Ascending aorta (tissue), 2 donors: Measurements from ENCODE around the gene CLPSL1. TPM values are rescaled to one million over a fixed set of nuclear protein-coding genes. Genes with fewer than 3 reads are reported as not detected.

Experiments
- DNase-seq, 2 donors: peaks; one replicate each; pipeline ENCODE4 v3.0.0-alpha.2; 2019; ENCODE audit warnings: low spot score in 2 of 2
- H3K27ac ChIP-seq, 2 donors: fragments of 200-600 bp; sonication (generic); one replicate each; pipeline ENCODE4 v1.5.1; 2016 to 2017; ENCODE audit warnings: mild to moderate bottlenecking in 1 of 2
- H3K27me3 ChIP-seq: fragments of 200-600 bp; sonication (generic); one replicate; pipeline ENCODE4 v1.5.1; 2017
- H3K36me3 ChIP-seq, 2 donors: fragments of 200-600 bp; sonication (generic); one replicate each; pipeline ENCODE4 v1.5.1; 2016
- H3K4me1 ChIP-seq, 2 donors: fragments of 200-600 bp; sonication (generic); one replicate each; pipeline ENCODE4 v1.5.1; 2016 to 2017; ENCODE audit warnings: mild to moderate bottlenecking in 1 of 2
- H3K4me3 ChIP-seq, 2 donors: fragments of 200-600 bp; sonication (generic); one replicate each; pipeline ENCODE4 v1.5.1; 2016 to 2017; ENCODE audit warnings: mild to moderate bottlenecking in 1 of 2
- H3K9me3 ChIP-seq, 2 donors: fragments of 200-600 bp; sonication (generic); one replicate each; pipeline ENCODE4 v1.5.1; 2016
- CTCF ChIP-seq, 3 experiments: fragments of 200-600 bp in 2 of 3; fragments of 450-650 bp in 1 of 3; sonication (generic) in 2 of 3; IDR thresholded peaks; one replicate each; pipeline ENCODE4 v1.5.1; 2016 to 2019; ENCODE audit warnings: antibody characterized with exemption in 3 of 3, mild to moderate bottlenecking in 1 of 3, moderate library complexity in 1 of 3
- intact Hi-C: fragments of 100-400 bp; cut with DNase I; formaldehyde crosslinking; loops from one replicate; pipeline ENCODE4 v1.15.1; 2023
- total RNA-seq: library from RNA; depleted of rRNA; stranded (reverse); fragments of >200 nt; gene quantifications from one replicate; pipeline ENCODE4 v1.1.0, GENCODE V29; 2016

CLPSL1 gene
- total RNA-seq, 1 donor from 2014 or later, result not detected

- Histone ChIP-seq H3K4me3 (no peak overlapping the region), H3K27me3 (no peaks in the 10 kb centered on the region), H3K27ac (no peak overlapping the region), H3K9me3 (no peaks in the 10 kb centered on the region), H3K36me3 (no peaks in the 10 kb centered on the region), H3K4me1 (no peaks in the 10 kb centered on the region)
- no peak for TF ChIP-seq CTCF (IDR thresholded peaks at IDR 0.05)
- intact Hi-C loops, result no loop called here
- no peak for DNase-seq
Measured at GRCh38 chr6:35786272-35786671, 5.5 kb downstream of the CLPSL1 start.

GRCh38 chr6:35786810-35787209, 6.0 kb downstream of the CLPSL1 start:
- no peak for TF ChIP-seq CTCF (IDR thresholded peaks at IDR 0.05)

GRCh38 chr6:35787266-35788218, 6.7 kb downstream of the CLPSL1 start:
- no peak overlapping the region for H3K27ac ChIP-seq
- H3K27me3 ChIP-seq, result no peaks in the 10 kb centered on the region
- no peak for DNase-seq
- no peaks in the 10 kb centered on the region for H3K9me3 ChIP-seq
- no peak overlapping the region for H3K4me3 ChIP-seq
- TF ChIP-seq CTCF (IDR thresholded peaks at IDR 0.05), result no peak
- intact Hi-C loops, result no loop called here
- H3K36me3 ChIP-seq, result no peaks in the 10 kb centered on the region
- no peaks in the 10 kb centered on the region for H3K4me1 ChIP-seq

More at GRCh38 chr6:35786810-35787209, 6.0 kb downstream of the CLPSL1 start:
- no peak for DNase-seq
- intact Hi-C loops, result no loop called here
- H3K27me3 ChIP-seq, result no peaks in the 10 kb centered on the region
- H3K27ac ChIP-seq, result no peak overlapping the region
- H3K36me3 ChIP-seq, result no peaks in the 10 kb centered on the region
- no peaks in the 10 kb centered on the region for H3K9me3 ChIP-seq
- H3K4me1 ChIP-seq, result no peaks in the 10 kb centered on the region
- H3K4me3 ChIP-seq, result no peak overlapping the region

- H3K27ac ChIP-seq, result no peak overlapping the region
- no peak for TF ChIP-seq CTCF (IDR thresholded peaks at IDR 0.05)
- no peak overlapping the region for H3K4me3 ChIP-seq
- no peak for DNase-seq
- H3K9me3 ChIP-seq, result no peaks in the 10 kb centered on the region
- no peaks in the 10 kb centered on the region for H3K27me3 ChIP-seq
- no peaks in the 10 kb centered on the region for H3K4me1 ChIP-seq
- H3K36me3 ChIP-seq, result no peaks in the 10 kb centered on the region
- intact Hi-C loops, result no loop called here
Measured at GRCh38 chr6:35788423-35788982, 7.7 kb downstream of the CLPSL1 start.

GRCh38 chr6:35790683-35791082, 9.9 kb downstream of the CLPSL1 start:
- no peak overlapping the region for H3K27ac ChIP-seq
- no peak overlapping the region for H3K4me3 ChIP-seq
- no peak for DNase-seq
- no peaks in the 10 kb centered on the region for H3K27me3 ChIP-seq
- no peak for TF ChIP-seq CTCF (IDR thresholded peaks at IDR 0.05)
- no peaks in the 10 kb centered on the region for H3K4me1 ChIP-seq
- no peaks in the 10 kb centered on the region for H3K9me3 ChIP-seq
- intact Hi-C loops, result no loop called here
- H3K36me3 ChIP-seq, result no peaks in the 10 kb centered on the region
